GM23248 (cell line): Measurements from ENCODE around the gene RAD21L1.

Experiments used
- EZH2 ChIP-seq: fragments of 200-600 bp; sonication (generic); IDR thresholded peaks from 2 replicates; pipeline ENCODE4 v1.6.1; 2018; ENCODE audit warnings: antibody characterized with exemption, mild to moderate bottlenecking; ENCODE audit not compliant: insufficient read depth, poor library complexity, severe bottlenecking
- EZH2phosphoT487 ChIP-seq: fragments of 200-600 bp; sonication (generic); IDR thresholded peaks from 2 replicates; pipeline ENCODE4 v1.6.1; 2018; ENCODE audit warnings: antibody characterized with exemption, moderate library complexity, mild to moderate bottlenecking, low read depth; ENCODE audit not compliant: insufficient read depth

DNA sequence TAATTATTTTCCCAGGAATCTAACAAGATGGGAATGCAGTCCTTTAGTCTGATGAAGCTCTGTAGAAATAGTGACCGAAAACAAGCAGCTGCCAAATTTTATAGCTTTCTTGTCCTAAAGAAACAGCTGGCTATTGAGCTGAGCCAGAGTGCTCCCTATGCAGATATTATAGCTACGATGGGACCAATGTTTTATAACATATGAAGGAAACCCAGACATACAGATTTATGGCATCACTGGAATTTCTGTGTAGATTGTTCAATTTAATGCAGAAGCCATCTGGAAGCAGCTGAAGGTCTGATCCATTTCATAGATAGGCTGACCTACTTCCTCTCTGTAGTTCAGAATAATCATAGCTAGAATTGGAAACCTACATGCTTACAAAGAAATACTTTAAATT is 28.4 kb downstream of the RAD21L1 start:
- TF ChIP-seq EZH2 (no peak), EZH2phosphoT487 (no peak)
